GM23338 (cell line): Measurements from ENCODE around the gene CCDC50. TPM values are rescaled to one million over a fixed set of nuclear protein-coding genes. Genes with fewer than 3 reads are reported as not detected.

Source experiments
- ATAC-seq: fragments of 200-7000 bp; cut with Tn5 transposase; 3 replicates; pipeline ENCODE4 v1.9.1; 2020
- DNase-seq: peaks from one replicate; pipeline ENCODE4 v3.0.0-alpha.2; 2015; ENCODE audit warnings: low spot score
- H2AFZ ChIP-seq: fragments of 200-600 bp; sonication (generic); 2 replicates; pipeline ENCODE4 v1.8.0; 2016; ENCODE audit warnings: antibody characterized with exemption, mild to moderate bottlenecking, moderate library complexity
- H3F3A ChIP-seq: fragments of 200-600 bp; sonication (generic); replicated peaks from 2 replicates; pipeline ENCODE4 v1.8.0; 2017; ENCODE audit warnings: antibody characterized with exemption, mixed run types, low read depth
- H3K27ac ChIP-seq: fragments of 200-600 bp; sonication (generic); 2 replicates; pipeline ENCODE4 v1.6.1; 2016; ENCODE audit warnings: low read depth
- H3K27me3 ChIP-seq: fragments of 200-600 bp; sonication (generic); 2 replicates; pipeline ENCODE4 v1.8.0; 2016; ENCODE audit warnings: mild to moderate bottlenecking, mixed run types, moderate library complexity; ENCODE audit not compliant: insufficient read depth
- H3K36me3 ChIP-seq: fragments of 200-600 bp; sonication (generic); 2 replicates; pipeline ENCODE4 v1.8.0; 2016; ENCODE audit warnings: mild to moderate bottlenecking; ENCODE audit not compliant: insufficient read depth
- H3K4me1 ChIP-seq: fragments of 200-600 bp; sonication (generic); 2 replicates; pipeline ENCODE4 v1.8.0; 2016; ENCODE audit warnings: mild to moderate bottlenecking, moderate library complexity; ENCODE audit not compliant: insufficient read depth
- H3K4me2 ChIP-seq: fragments of 200-600 bp; sonication (generic); 2 replicates; pipeline ENCODE4 v1.7.1; 2017; ENCODE audit warnings: mixed run types
- H3K4me3 ChIP-seq: fragments of 200-600 bp; sonication (generic); 2 replicates; pipeline ENCODE4 v1.6.1; 2016; ENCODE audit warnings: mixed run types
- H3K79me2 ChIP-seq: fragments of 200-600 bp; sonication (generic); replicated peaks from 2 replicates; pipeline ENCODE4 v1.8.0; 2017; ENCODE audit warnings: mild to moderate bottlenecking; ENCODE audit not compliant: insufficient read depth
- H3K9me2 ChIP-seq: fragments of 200-600 bp; sonication (generic); 2 replicates; pipeline ENCODE4 v1.8.0; 2017; ENCODE audit not compliant: insufficient read depth
- H4K20me1 ChIP-seq: fragments of 200-600 bp; sonication (generic); replicated peaks from 2 replicates; pipeline ENCODE4 v1.8.0; 2017; ENCODE audit warnings: mild to moderate bottlenecking; ENCODE audit not compliant: insufficient read depth
- H3K27ac Mint-ChIP-seq: 2 replicates; pipeline ENCODE4 v1.8.0; 2020; ENCODE audit warnings: inconsistent platforms, mild to moderate bottlenecking, moderate library complexity, mixed read lengths
- H3K27me3 Mint-ChIP-seq: 3 replicates; pipeline ENCODE4 v1.8.0; 2022; ENCODE audit warnings: low read depth, mild to moderate bottlenecking, moderate library complexity, mixed read lengths, inconsistent platforms; ENCODE audit not compliant: insufficient read depth, poor library complexity
- H3K36me3 Mint-ChIP-seq: 3 replicates; pipeline ENCODE4 v1.8.0; 2021; ENCODE audit warnings: low read depth, mild to moderate bottlenecking, inconsistent platforms, moderate library complexity, mixed read lengths
- H3K4me1 Mint-ChIP-seq: 3 replicates; pipeline ENCODE4 v1.8.0; 2020; ENCODE audit warnings: mild to moderate bottlenecking, inconsistent platforms, mixed read lengths
- H3K4me3 Mint-ChIP-seq: 3 replicates; pipeline ENCODE4 v1.8.0; 2021; ENCODE audit warnings: moderate library complexity, mild to moderate bottlenecking, inconsistent platforms, mixed read lengths
- H3K9me3 Mint-ChIP-seq: 3 replicates; pipeline ENCODE4 v1.8.0; 2020; ENCODE audit warnings: moderate library complexity, mild to moderate bottlenecking, inconsistent platforms, mixed read lengths
- polyA plus RNA-seq: library from polyadenylated mRNA; unstranded; fragments of >200 nt; fragmentation: Nextera tagmentation; extraction: Ambion mirVana; gene quantifications from 2 replicates; pipeline ENCODE4 v1.2.1, GENCODE V29; 2016
- total RNA-seq: library from RNA; depleted of rRNA; stranded (reverse); fragments of >200 nt; shearing (Covaris generic); gene quantifications from 2 replicates; pipeline ENCODE4 v1.2.3, GENCODE V29; 2014
- TF ChIP-seq, protein P1 (sequence below): fragments of 250-450 bp; sonication (Bioruptor Pico); IDR thresholded peaks from 2 replicates; pipeline ENCODE4 v1.5.0; 2020; ENCODE audit warnings: mild to moderate bottlenecking, moderate library complexity
- TF ChIP-seq, protein P2 (sequence below): IDR thresholded peaks from 2 replicates; pipeline ENCODE4 v1.6.1; 2016; ENCODE audit warnings: antibody characterized with exemption
- TF ChIP-seq, protein P3 (sequence below): IDR thresholded peaks from one replicate; pipeline ENCODE4 v1.6.1; 2018; ENCODE audit warnings: antibody characterized with exemption; ENCODE audit not compliant: unreplicated experiment

Gene CCDC50
- total and polyA plus RNA-seq, 2 experiments from 2014 or later, result 22.4 to 25.4 TPM

DNA sequence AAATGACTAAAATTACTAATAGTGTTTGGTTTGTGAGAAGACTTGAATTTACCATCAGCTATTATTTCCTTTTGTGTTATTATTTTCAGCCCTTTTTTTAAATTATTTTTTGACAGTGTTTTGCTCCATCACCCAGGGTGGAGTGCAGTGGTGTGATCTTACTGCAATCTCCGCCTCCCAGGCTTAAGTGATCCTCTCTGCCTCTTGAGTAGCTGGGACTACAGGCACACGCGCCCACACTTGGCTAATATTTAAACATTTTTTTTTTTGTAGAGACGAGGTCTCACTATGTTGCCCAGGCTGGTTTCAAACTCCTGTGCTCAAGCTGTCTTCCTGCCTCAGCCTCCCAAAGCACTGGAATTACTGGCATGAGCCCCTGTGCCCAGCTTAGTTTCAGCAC is 32.8 kb downstream of the CCDC50 start (continued):
- TF ChIP-seq, protein P1, sequence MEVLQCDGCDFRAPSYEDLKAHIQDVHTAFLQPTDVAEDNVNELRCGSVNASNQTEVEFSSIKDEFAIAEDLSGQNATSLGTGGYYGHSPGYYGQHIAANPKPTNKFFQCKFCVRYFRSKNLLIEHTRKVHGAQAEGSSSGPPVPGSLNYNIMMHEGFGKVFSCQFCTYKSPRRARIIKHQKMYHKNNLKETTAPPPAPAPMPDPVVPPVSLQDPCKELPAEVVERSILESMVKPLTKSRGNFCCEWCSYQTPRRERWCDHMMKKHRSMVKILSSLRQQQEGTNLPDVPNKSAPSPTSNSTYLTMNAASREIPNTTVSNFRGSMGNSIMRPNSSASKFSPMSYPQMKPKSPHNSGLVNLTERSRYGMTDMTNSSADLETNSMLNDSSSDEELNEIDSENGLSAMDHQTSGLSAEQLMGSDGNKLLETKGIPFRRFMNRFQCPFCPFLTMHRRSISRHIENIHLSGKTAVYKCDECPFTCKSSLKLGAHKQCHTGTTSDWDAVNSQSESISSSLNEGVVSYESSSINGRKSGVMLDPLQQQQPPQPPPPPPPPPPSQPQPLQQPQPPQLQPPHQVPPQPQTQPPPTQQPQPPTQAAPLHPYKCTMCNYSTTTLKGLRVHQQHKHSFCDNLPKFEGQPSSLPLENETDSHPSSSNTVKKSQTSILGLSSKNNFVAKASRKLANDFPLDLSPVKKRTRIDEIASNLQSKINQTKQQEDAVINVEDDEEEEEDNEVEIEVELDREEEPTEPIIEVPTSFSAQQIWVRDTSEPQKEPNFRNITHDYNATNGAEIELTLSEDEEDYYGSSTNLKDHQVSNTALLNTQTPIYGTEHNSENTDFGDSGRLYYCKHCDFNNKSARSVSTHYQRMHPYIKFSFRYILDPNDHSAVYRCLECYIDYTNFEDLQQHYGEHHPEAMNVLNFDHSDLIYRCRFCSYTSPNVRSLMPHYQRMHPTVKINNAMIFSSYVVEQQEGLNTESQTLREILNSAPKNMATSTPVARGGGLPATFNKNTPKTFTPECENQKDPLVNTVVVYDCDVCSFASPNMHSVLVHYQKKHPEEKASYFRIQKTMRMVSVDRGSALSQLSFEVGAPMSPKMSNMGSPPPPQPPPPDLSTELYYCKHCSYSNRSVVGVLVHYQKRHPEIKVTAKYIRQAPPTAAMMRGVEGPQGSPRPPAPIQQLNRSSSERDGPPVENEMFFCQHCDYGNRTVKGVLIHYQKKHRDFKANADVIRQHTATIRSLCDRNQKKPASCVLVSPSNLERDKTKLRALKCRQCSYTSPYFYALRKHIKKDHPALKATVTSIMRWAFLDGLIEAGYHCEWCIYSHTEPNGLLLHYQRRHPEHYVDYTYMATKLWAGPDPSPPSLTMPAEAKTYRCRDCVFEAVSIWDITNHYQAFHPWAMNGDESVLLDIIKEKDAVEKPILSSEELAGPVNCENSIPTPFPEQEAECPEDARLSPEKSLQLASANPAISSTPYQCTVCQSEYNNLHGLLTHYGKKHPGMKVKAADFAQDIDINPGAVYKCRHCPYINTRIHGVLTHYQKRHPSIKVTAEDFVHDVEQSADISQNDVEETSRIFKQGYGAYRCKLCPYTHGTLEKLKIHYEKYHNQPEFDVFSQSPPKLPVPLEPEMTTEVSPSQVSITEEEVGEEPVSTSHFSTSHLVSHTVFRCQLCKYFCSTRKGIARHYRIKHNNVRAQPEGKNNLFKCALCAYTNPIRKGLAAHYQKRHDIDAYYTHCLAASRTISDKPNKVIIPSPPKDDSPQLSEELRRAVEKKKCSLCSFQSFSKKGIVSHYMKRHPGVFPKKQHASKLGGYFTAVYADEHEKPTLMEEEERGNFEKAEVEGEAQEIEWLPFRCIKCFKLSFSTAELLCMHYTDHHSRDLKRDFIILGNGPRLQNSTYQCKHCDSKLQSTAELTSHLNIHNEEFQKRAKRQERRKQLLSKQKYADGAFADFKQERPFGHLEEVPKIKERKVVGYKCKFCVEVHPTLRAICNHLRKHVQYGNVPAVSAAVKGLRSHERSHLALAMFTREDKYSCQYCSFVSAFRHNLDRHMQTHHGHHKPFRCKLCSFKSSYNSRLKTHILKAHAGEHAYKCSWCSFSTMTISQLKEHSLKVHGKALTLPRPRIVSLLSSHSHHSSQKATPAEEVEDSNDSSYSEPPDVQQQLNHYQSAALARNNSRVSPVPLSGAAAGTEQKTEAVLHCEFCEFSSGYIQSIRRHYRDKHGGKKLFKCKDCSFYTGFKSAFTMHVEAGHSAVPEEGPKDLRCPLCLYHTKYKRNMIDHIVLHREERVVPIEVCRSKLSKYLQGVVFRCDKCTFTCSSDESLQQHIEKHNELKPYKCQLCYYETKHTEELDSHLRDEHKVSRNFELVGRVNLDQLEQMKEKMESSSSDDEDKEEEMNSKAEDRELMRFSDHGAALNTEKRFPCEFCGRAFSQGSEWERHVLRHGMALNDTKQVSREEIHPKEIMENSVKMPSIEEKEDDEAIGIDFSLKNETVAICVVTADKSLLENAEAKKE (CRISPR knock-in tag), result no peak
- TF ChIP-seq, protein P2, sequence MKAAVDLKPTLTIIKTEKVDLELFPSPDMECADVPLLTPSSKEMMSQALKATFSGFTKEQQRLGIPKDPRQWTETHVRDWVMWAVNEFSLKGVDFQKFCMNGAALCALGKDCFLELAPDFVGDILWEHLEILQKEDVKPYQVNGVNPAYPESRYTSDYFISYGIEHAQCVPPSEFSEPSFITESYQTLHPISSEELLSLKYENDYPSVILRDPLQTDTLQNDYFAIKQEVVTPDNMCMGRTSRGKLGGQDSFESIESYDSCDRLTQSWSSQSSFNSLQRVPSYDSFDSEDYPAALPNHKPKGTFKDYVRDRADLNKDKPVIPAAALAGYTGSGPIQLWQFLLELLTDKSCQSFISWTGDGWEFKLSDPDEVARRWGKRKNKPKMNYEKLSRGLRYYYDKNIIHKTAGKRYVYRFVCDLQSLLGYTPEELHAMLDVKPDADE, result no peak
- TF ChIP-seq, protein P3, sequence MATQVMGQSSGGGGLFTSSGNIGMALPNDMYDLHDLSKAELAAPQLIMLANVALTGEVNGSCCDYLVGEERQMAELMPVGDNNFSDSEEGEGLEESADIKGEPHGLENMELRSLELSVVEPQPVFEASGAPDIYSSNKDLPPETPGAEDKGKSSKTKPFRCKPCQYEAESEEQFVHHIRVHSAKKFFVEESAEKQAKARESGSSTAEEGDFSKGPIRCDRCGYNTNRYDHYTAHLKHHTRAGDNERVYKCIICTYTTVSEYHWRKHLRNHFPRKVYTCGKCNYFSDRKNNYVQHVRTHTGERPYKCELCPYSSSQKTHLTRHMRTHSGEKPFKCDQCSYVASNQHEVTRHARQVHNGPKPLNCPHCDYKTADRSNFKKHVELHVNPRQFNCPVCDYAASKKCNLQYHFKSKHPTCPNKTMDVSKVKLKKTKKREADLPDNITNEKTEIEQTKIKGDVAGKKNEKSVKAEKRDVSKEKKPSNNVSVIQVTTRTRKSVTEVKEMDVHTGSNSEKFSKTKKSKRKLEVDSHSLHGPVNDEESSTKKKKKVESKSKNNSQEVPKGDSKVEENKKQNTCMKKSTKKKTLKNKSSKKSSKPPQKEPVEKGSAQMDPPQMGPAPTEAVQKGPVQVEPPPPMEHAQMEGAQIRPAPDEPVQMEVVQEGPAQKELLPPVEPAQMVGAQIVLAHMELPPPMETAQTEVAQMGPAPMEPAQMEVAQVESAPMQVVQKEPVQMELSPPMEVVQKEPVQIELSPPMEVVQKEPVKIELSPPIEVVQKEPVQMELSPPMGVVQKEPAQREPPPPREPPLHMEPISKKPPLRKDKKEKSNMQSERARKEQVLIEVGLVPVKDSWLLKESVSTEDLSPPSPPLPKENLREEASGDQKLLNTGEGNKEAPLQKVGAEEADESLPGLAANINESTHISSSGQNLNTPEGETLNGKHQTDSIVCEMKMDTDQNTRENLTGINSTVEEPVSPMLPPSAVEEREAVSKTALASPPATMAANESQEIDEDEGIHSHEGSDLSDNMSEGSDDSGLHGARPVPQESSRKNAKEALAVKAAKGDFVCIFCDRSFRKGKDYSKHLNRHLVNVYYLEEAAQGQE, result no peak

DNA sequence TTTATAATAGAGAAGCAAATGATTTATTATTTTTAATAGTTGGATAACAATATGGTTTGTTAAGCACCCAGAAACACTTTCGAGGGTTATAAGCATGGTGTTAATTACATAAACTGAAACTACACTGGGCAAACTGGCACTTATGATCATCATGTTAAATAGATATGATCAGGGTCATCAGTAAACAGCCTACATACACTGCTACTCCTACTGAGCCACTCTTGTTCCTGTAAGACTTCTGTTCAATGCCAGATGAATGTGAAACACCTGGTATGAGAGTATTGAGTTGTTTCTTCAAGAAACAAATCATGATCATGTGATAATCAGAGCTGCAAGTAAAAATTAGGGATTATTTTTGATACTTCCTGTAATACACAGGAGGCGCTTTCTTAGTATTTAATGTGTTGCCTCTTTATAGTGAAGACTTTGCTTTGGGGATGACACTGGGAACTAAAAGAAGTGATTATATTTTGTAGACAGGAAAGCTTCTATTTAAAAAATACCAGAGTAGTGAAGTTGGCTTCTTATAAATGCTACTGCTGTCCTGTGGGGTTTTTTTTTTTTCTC is 33.4 kb downstream of the CCDC50 start:
- H3K79me2 ChIP-seq, result no peaks in the 10 kb centered on the region
- no peak overlapping the region for H3K4me2 ChIP-seq
- H2AFZ ChIP-seq, result no peak overlapping the region
- no peaks in the 10 kb centered on the region for H3K9me2 ChIP-seq
- DNase-seq (no peak), ATAC-seq (no peak)
- peaks cover 65% of the 10 kb centered on the region for H3K4me1 Mint-ChIP-seq
- H3F3A ChIP-seq, result no peaks in the 10 kb centered on the region
- no peaks in the 10 kb centered on the region for H3K9me3 Mint-ChIP-seq
- no peaks in the 10 kb centered on the region for H4K20me1 ChIP-seq
- H3K4me3 ChIP-seq, result no peak overlapping the region
- H3K4me1 ChIP-seq, result peaks cover 49% of the 10 kb centered on the region
- no peaks in the 10 kb centered on the region; the same call in 1 of the 2 replicates for H3K36me3 ChIP-seq
- no peak overlapping the region for H3K27ac ChIP-seq
- no peaks in the 10 kb centered on the region for H3K27me3 Mint-ChIP-seq
- peaks cover 22% of the 10 kb centered on the region for H3K36me3 Mint-ChIP-seq
- H3K27me3 ChIP-seq, result no peaks in the 10 kb centered on the region
- no peak overlapping the region for H3K4me3 Mint-ChIP-seq
- H3K27ac Mint-ChIP-seq, result peak overlapping the region; percentile 66; the same call in 1 of the 2 replicates
- TF ChIP-seq, protein P1 (CRISPR knock-in tag), result no peak
